ENCODE results near the gene MGLL.
A peak's percentile ranks its signal among the peaks of the same experiment; 100 is the strongest.
"Not testable (repeated sequence)": the region's sequence is repeated elsewhere in the genome, so short reads cannot be mapped to it uniquely, and the experiment has no call there.

The MGLL gene

GRCh38 chr3:127656906-127657305 is 165.4 kb downstream of the MGLL start:
- no peak for DNase-seq (ENCODE audit: low read depth)

- peak; percentile 3 for DNase-seq (ENCODE audit: low read depth)
Observed at GRCh38 chr3:127655641-127656040, 166.7 kb downstream of the MGLL start.

GRCh38 chr3:127654993-127655392 is 167.3 kb downstream of the MGLL start:
- DNase-seq (ENCODE audit: low read depth), result not testable (repeated sequence)

- no peak for DNase-seq (ENCODE audit: low read depth)
Observed at GRCh38 chr3:127654374-127654773, 167.9 kb downstream of the MGLL start.

GRCh38 chr3:127652246-127652995 is 169.9 kb downstream of the MGLL start:
- DNase-seq (ENCODE audit: low read depth), result peak; percentile 30

- DNase-seq (ENCODE audit: low read depth), result no peak
Observed at GRCh38 chr3:127651516-127652172, 170.7 kb downstream of the MGLL start.

- DNase-seq (ENCODE audit: low read depth), result no peak
Observed at GRCh38 chr3:127650236-127650635, 172.1 kb downstream of the MGLL start.

- DNase-seq (ENCODE audit: low read depth), result no peak
Observed at GRCh38 chr3:127647845-127648204, 174.5 kb downstream of the MGLL start.

GRCh38 chr3:127647166-127647844 is 175.0 kb downstream of the MGLL start:
- no peak for DNase-seq (ENCODE audit: low read depth)

GRCh38 chr3:127646501-127647046 is 175.7 kb downstream of the MGLL start:
- no peak for DNase-seq (ENCODE audit: low read depth)

- no peak for DNase-seq (ENCODE audit: low read depth)
Observed at GRCh38 chr3:127645371-127646015, 176.8 kb downstream of the MGLL start.

GRCh38 chr3:127644641-127645370 is 177.5 kb downstream of the MGLL start:
- DNase-seq (ENCODE audit: low read depth), result no peak

- no peak for DNase-seq (ENCODE audit: low read depth)
Observed at GRCh38 chr3:127640042-127640355, 182.3 kb downstream of the MGLL start.

GRCh38 chr3:127639173-127640041 is 182.9 kb downstream of the MGLL start:
- DNase-seq (ENCODE audit: low read depth), result peak; percentile 43
